ENCODE data around the gene PRMT7. TPM values are rescaled to one million over a fixed set of nuclear protein-coding genes. Genes with fewer than 3 reads are reported as not detected.

The PRMT7 gene
- total RNA-seq, 1 donor from 2014 or later, result 80.5 TPM

Other genes with a start within 250 kb of the PRMT7 start
- gene NFATC3, start 225.6 kb upstream of the PRMT7 start, total RNA-seq, result 136 and 146 TPM in 2 replicates
- gene ESRP2, start 74.9 kb upstream of the PRMT7 start, total RNA-seq, result 0.23 and 0.34 TPM in 2 replicates
- 9.0 and 10.3 TPM in 2 replicates for gene PLA2G15, start 65.6 kb upstream of the PRMT7 start, total RNA-seq
- gene SLC7A6, start 46.5 kb upstream of the PRMT7 start, total RNA-seq, result 107 and 108 TPM in 2 replicates
- 24.7 and 26.7 TPM in 2 replicates for gene SLC7A6OS, start 73 bp upstream of the PRMT7 start, total RNA-seq
- gene SMPD3, start 137.5 kb downstream of the PRMT7 start, total RNA-seq, result 0.07 and 0.25 TPM in 2 replicates
- 19.4 and 20.8 TPM in 2 replicates for gene ZFP90, start 228.3 kb downstream of the PRMT7 start, total RNA-seq